HG03575 (cell line): ENCODE results near the gene STK11.

ENCODE experiments used
- ATAC-seq: cut with Tn5 transposase; IDR thresholded peaks from one replicate; pipeline ENCODE4 v1.9.1; 2021; ENCODE audit not compliant: unreplicated experiment, insufficient number of reproducible peaks, low FRiP score; ENCODE audit errors: extremely low read depth

Gene STK11

DNA sequence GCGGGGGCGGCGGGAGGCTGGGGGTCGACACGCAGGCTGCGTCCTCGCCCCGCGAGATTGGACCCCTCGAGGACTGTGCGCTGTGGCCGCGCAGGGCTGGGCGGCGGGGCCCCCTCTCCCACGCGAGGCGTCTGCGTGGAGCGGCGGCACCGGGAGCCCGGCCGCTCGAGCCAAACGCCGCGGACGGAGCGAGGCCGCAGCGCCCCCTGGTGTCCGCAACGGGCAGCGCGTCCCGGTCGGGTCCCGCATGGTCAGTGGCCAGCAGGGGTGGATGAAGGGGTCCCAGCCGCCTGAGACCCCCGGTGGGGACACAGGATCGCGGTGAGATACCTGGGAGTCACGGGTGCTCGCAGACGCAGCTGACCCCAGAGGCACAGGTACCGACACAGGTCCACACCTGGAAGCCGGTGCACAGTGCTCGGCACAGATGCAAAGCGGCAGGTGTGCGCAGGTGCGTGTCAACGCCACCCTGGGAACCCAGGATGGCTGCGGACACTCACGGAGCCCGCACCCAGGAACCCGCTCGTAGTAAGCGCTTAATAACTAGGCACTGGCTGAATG, 61.4 kb downstream of the STK11 start:
- ATAC-seq: no peak

GRCh38 chr19:1267477-1268225, 62.1 kb downstream of the STK11 start:
- ATAC-seq: no peak

GRCh38 chr19:1268226-1269064, 62.9 kb downstream of the STK11 start:
- ATAC-seq: no peak

DNA sequence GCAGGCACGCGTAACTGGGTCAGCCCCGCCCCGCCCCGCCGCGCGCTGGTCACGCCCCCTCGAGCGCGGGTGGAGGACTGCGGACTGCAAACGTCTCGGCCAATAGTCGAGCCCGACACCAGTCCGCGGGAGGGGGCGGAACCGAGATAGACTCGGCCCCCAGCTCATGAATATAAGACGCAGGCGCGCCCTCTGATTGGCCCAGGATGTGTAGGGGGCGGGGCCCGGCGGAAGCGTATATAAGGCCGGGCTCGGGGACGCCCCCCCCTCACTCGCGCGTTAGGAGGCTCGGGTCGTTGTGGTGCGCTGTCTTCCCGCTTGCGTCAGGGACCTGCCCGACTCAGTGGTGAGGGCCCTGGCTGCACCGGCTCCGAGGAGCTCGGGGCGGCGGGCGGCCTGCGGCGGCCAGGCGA, 63.5 kb downstream of the STK11 start, which contains the start of gene CIRBP:
Gene CIRBP, plus strand, starts transcription at position 268 of the 413 bp plus-strand sequence. CDS start 1,602 bp downstream, outside the sequence.
- peak; percentile 38 for ATAC-seq

GRCh38 chr19:1269478-1270212, 64.1 kb downstream of the STK11 start:
- no peak for ATAC-seq

GRCh38 chr19:1270213-1270853, 64.8 kb downstream of the STK11 start:
- no peak for ATAC-seq

GRCh38 chr19:1270854-1271527, 65.4 kb downstream of the STK11 start:
- no peak for ATAC-seq

GRCh38 chr19:1271528-1272422, 66.2 kb downstream of the STK11 start:
- no peak for ATAC-seq

GRCh38 chr19:1272423-1273262, 67.1 kb downstream of the STK11 start:
- ATAC-seq: no peak

DNA sequence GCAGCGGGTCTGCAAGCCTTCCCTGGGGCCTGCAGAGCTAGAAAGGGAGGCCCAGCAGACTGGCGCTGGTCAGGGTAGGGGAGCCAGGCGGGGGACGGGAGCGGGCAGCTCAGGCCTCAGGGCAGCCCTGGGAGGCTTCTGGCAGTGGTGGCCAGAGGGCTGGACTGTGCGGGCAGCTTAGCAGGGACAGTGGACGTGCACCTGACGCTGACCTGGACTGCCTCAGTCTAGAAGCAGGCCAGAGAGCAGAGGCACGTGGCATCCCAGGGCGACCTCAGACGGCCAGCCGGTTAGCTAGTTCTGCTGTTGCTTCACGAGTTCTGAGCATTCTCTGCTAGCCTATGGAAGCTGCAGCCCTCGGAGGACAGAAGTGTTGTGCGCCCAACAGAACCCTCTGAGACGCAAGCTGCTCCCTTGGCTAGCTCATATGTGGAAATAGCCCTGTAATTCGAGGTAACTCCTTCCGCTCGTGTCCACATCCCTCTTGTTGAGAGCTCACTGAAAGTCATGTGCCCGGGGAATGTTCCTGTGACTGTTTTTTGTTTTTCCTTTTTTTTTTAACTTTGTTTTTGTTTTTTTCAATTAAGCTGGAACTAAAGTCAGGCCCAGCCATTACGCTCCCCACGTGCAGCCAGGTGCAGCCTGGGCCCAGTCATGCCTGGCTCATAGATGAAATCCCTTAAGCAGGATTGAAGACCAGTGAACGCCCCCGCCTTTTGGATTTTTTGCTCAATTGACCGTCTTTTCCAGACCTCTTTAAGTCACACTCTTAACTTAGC, 67.9 kb downstream of the STK11 start:
- no peak for ATAC-seq

- ATAC-seq: no peak
Measured at GRCh38 chr19:1274081-1274851, 68.7 kb downstream of the STK11 start.

- no peak for ATAC-seq
Measured at GRCh38 chr19:1274852-1275259, 69.3 kb downstream of the STK11 start.

DNA sequence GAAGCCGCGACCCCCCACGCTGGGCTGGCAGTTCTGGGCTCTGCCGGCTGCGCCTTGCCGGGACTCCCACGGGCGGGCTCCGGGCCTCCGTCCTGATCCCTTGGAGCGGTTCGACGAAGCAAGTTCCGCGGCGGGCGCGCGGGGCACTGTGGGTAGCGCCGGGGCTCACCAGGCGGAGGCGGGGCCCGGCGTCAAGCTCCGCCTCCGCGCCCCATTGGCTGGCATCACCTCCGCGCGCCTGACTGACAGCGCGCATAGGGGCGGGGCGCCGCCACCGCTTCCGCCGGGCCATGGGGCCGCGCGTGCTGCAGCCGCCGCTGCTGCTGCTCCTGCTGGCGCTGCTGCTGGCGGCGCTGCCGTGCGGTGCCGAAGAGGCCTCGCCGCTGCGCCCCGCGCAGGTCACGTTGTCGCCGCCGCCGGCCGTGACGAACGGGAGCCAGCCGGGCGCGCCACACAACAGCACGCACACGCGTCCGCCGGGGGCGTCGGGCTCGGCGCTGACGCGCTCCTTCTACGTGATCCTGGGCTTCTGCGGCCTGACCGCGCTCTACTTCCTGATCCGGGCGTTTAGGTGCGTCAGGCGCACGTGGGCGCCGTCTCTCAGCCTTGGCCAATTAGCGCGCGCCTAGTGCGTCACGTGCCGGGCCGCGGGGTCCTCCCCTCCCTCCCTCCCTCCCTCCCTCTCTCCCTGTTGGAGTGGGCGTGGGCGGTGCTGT, 69.8 kb downstream of the STK11 start, which contains the start of gene FAM174C:
Gene FAM174C, plus strand, starts transcription at position 271 of the 716 bp plus-strand sequence. Its CDS starts 20 bp downstream, at position 291.
- ATAC-seq: no peak

DNA sequence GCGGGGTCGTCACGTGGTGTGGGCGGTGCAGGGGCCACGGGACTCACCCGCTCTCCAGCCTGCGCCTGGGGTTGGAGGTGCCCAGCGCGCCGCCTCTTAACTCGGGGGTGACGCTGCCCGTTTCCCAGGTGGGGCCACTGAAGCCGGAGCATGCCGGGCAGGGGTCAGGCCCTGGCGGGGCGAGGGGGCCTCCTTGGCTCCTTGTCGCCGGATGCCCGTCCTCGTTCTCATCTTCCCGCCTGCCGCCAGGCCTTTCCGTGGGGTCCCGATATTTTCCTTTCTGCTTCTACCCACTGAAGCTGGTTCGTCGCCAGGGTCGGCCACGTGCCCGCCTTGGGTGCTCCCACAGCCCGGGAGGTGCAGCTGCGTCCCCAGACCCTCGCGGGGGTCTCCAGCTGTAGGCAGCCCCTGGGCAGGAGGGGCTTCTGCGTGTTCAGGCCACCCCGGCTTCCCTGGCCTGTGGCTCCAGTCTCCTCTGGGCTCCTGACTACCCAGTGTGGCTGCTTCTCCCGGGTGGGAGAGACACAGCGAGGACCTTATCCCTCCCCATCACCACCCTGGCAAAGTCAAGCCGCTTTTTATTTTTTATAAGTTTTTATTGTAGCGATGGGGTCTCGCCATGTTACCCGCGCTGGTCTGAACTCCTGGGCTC, 70.5 kb downstream of the STK11 start:
- ATAC-seq: no peak
